GM19324 (cell line): ENCODE results near the gene RELL1.

Experiments used
- ATAC-seq: cut with Tn5 transposase; IDR thresholded peaks from one replicate; pipeline ENCODE4 v1.9.1; 2021; ENCODE audit warnings: mild to moderate bottlenecking, moderate library complexity; ENCODE audit not compliant: unreplicated experiment, low FRiP score

RELL1 gene, protein sequence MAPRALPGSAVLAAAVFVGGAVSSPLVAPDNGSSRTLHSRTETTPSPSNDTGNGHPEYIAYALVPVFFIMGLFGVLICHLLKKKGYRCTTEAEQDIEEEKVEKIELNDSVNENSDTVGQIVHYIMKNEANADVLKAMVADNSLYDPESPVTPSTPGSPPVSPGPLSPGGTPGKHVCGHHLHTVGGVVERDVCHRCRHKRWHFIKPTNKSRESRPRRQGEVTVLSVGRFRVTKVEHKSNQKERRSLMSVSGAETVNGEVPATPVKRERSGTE

DNA sequence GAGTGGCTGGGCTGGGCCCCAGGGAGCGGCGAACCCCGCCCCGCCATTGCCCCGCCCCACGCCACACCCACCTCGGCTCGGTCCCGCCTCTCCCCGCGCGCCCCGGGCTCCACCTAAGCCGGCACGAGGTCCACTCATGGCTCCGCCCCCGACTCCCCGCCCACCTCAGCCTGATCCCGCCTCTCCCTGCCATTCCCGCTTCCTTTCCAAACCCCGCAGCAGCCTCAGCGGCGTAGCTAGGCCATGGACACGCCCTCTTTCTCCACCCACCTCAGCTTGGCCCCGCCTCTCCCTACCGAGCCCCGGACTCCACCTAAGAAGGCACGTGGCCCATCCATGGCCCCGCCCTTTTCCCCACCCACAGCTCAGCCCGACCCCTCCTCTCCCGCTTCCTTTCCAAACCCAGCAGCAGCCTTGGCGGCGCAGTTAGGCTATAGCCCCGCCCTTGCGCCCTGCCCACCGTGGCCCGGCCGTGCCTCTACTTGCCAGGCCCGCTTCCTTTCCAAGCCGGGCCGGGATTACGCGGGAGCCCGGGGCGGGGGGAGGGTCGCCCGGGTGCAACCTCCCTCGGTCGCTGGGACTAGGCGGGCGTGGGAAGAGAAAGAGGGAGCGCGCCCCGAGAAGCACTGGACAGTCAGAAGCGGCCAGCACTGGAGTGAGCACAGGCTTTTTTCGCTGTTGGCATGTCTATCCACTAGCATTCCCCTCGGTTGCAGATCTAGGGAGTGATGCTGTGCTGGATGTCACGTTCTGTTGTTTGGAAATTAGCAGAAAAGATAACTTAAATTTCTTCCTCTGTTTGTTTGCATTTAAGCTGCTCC is at the start of gene RELL1:
Gene RELL1, minus strand, starts transcription at position 4 of the 821 bp plus-strand sequence. CDS start 89 bp downstream, outside the sequence.
- ATAC-seq = peak; percentile 86

DNA sequence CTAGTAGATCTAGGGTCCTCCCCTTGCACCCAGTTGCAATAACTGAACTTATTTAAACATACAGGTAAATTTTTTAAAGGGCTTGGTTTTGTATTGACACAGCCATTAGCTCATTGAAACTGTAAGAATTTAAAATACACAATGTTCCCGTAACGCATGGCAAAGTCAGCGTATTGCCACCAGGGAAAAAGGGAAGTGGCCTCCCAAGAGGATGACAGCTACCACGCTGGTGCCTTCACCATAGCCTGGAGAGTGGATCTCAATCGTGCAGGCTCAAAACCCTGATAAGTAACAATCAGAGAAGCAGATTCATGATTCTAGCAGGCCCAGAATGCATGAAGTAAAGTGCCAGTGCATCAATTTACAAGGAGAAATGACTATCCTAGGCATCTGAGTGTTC is 49.4 kb upstream of the RELL1 start:
- no peak for ATAC-seq

DNA sequence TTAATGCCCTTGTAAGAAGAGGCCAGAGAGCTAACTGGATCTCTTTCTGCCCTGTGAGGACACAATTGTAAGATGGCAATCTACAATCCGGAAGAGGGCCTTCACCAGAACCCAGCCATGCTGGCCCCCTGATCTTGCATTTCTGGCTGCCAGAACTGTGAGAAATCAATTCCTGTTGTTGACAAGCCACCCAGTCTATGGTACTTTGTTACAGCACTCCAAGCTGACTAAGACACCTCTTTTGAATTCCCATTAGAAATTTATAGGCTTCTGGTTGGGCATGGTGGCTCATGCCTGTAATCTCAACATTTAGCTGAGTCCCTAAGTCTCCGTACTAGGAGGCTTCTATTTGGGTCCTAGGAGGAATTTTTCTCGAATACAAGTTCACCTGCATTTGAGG is 48.8 kb upstream of the RELL1 start:
- ATAC-seq = no peak

DNA sequence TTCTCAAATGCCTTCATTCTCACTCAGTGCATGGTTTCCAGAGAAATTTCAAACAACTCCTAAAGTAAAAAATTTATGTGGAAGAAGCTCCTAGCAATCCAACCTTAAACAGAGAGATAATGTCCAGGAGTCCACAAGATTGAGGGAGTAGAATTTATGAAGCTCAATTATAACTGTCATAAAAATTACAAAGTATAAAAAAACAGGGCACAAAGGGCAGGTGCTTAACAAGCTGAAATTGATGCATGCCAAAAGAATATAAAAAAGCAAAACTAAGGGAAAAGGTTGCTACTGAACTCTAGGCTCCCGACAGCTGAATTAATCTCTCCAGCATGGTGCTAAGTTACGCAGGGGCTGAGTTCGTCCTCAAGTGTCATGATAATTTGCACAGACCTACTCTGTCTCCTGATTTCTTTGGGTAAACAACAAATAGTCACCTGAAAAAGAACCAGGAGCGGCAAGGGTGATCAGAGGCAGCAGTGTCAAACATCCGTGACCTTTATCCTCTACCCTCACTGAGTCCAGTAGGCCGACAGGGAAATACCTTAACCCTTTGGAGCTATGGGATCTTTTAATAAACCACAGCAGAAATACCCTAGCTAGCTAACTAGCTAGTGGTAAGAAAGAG is 47.2 kb upstream of the RELL1 start:
- ATAC-seq = no peak

DNA sequence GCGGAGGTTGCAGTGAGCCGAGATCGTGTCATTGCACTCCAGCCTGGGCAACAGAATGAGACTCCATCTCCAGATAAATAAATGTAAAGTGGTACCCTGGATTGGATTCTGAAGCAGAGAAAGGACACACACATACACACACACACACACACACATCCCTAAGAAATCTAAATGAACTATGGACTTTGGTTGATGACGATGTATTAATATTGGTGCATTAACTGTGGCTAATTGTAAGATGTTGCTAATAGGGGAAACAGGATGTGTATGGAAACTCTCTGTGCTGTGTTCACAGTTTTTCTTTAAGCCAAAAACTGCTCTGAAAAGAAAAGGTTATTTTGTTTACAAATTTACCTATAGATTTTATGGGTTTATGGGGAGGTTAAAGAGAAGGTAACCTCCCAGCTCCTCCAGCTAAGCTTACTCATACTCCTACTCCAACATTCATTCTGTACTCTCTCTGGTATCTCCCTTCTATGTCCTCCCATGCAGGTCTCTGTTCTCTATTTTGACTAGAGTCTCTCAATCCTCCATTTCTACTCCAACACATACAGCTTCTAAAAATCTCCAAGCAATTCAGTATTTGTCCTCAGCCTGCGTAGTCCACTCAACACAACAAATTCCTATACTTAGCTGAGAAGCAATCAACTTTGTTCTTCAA is 46.5 kb upstream of the RELL1 start:
- ATAC-seq = no peak

DNA sequence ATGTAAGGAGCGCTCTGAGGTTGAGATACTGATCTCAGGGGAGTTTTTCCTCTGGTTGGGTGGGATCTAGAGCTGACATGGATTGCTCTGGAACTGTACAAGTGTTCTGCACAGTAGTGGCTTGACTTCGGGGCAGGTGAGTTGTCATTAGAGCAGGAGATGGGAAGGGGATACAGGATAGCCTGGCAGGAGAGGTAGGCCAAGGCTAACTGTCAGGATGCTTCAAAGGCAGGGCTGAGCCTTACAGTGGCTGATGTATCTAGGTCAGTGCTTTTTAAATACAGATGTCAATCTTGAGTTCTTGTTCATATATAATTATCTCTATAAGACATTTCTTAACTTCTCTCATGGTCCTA is 43.5 kb upstream of the RELL1 start:
- ATAC-seq = no peak

DNA sequence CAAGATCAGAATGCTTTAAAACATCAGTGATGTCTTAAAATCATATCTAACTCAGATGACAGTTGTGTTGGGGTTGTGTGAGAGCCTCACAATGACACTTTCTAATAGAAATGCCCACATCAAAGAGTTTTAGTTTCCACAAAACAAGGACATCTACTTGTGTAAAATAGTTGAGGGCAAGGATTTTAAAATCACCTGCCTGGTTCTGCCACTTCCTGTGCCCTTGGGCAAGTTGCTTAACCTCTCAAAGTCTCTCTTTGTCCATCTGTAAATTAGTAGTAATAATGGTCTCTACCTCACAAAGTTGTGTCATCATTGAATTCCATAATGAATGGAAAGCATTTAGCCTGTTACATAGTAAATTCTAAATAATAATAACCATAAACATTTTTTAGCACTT is 41.9 kb upstream of the RELL1 start:
- ATAC-seq = no peak

DNA sequence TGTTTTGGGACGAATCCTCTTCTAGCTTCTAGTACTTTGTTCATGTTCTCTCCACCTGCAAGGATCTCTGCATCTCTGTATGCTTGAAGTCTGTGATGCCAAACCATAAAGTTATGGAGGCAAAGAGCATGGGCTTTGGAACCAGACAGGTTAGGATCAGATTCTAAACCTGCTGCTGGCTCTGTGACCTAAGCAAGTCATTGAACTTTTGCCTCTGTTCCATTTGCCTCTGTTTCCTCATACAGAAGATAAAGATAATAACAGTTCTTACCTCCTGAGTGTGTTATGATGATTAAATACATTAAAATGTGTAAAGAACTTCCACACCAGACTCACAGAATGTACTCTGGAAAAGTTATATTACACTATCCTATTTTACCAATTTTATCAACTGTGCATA is 41.5 kb upstream of the RELL1 start:
- ATAC-seq = no peak

DNA sequence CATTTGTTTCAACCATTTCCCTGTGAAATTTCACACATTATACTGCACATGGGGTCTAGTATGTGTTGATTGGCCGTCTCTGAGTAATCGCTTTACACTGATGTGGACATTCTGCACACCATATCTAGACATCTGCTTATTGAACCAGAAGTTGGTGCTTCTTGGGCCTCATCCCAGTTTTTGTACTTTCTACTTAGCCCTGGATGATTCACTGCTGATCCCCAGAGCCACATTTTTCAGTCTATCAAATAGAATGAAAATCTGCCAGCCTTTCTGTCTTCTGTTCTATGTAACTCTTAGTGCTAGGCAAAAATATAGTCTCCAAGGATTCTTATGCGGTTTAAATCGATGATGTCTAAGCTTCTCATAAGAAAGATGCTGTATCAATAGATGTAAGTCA is 40.5 kb upstream of the RELL1 start:
- no peak for ATAC-seq

DNA sequence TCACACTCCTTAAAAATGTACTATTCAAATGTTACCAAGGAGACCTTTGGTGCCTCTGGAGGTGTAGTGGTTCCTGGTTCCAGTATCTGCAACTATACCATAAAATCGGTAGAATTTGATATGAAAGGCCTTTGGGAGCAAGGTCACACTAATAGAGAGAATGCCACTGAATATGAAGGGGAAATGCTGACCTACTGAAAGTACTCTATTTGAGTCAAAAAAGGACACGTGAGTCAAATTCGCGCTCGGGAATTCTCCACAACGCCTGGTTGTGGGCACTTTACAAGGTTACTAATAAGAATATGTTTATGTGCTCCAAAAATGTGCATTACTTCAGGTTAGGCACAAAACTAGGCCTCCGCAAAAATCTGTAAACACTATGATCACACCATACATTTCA is 39.5 kb upstream of the RELL1 start:
- ATAC-seq = no peak

DNA sequence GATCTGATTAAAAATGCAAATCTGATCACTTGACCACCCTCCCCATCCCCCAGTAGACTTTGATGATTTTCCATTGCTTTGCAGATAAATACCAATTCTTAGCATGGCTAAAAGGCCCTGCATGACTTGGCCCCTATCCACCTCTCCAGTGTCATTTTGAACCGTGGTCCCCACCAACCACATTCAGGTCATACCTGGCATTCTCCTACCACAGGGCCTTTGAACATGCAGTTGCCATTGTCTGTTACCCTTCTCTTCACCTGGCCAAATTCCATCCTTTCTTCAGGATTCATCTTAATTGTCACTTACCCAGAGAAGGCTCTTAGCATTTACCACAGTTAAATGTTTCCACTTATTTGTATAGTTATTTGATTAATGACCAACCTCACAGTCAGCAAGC is 36.9 kb upstream of the RELL1 start:
- no peak for ATAC-seq

DNA sequence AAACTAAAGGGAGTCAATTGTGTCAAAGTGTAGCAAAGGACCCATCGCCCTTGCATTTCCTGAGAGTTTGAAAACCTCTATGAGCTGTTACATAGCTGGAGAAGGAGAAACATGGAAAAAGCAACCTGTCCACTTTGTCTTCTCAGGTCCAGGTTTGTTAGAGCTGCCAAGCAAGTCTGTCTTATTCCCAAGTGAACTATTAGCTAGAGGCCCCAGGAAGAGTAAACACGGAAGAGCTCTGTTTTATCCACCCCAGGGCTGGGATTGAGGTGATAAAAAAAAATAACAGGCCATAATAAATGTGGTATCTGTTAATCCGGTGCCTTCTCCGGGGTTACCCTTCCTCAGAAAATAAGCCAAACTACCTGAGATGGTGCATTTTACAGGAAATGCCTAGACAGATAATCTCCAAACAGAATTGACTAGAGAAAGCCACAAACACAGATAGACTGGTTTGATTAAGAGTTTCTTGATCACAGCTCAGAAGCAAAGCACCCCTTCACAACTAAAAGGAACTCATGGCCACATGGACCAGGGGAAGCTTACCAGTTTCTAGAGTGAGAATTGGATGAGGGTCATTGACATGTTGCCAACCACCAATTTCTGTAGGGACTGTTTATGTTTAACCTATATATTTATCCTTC is 35.9 kb upstream of the RELL1 start:
- ATAC-seq = no peak

DNA sequence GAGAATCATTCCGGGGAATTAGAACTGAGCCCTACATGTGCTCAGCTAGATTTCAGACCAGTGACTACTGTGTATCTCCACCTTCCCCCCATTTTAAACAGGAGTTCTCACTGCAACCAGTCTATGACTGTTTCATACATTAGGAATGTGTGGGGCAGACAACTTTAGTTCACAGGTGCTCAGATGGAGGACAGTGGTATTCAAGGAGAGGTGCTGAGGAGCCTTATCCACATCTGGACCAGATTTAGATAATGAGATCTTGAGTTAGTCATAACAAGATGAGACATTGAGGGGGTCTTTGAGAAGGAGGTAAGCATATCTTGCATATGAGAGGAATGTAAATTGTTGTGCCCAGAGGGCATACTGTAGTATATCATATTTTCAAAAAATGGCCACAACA is 32.8 kb upstream of the RELL1 start:
- no peak for ATAC-seq

DNA sequence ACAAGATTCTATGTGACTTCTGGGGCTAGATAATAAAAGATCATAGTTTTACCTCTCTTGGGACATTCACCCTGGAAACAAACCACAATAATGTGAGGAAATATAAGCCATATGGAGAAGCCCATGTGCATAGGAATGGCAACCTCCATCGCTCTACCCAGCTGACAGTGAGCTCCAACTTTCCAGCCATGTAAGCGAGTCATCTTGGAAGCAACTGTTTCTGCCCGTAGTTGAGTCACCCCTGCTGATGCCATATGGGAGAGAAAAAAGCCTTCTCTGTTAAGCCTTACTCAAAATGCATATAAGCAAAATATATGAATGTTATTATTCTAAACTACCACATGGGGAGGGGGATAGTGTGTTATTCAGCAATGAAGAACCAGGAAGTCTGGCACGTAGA is 31.4 kb upstream of the RELL1 start:
- no peak for ATAC-seq

DNA sequence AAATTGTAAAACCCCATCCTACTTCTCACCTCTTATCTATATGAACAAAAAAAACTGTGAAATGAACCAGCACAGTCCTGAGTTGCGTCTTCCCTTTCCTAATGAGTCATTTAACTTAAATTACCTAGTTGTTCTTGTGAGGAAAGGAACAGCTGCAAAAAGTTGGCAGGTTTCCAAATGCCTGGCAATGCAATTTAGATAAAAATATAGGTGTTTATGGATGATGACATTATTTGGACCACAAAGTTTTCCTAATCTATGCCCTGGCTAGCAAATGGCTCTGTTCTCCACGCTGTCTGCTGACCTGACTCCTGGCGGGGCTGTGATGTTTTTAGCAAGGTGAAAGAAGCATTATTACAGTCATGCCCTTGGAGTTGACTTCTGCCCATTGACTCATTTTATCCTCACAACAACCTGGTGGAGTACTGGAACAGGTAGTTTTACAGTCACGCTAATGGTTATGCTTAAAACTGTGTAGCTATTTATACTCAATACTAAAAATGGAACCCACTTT is 29.8 kb upstream of the RELL1 start:
- ATAC-seq = no peak

DNA sequence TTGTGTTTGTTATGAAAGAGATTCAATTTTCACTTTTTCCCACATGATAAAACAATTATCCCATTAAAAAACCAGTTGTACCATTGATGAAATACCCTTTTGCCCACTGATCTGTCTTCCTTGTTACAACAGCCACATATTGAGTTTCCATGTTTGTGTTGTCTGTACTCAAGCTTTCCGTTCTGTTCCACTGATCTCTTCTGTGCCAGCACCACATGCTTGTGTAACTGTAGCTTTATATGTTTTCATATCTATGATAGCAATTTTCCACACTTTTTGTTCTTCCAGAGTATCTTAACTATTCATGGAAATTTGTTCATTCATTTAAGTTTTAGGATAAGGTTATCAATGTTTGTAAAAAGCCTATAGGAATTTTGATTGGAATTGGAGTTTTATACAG is 24.3 kb upstream of the RELL1 start:
- no peak for ATAC-seq

DNA sequence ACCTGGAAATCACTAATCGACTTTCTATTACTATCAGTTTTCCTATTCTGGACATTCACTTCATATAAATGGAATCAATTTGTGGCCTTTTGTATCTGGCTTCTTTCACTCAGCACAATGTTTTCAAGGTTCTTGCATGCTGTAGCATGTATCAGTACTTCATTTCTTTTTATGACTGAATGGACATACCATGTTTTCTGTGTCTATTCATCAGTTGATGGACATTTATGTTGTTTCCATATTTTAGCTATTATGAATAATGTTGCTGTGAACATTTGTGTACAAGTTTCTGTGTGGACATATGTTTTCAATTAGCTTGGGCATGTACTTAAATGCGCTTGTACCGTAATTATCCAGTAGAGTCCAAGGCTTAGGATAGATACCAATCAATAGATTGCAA is 19.9 kb upstream of the RELL1 start:
- no peak for ATAC-seq

DNA sequence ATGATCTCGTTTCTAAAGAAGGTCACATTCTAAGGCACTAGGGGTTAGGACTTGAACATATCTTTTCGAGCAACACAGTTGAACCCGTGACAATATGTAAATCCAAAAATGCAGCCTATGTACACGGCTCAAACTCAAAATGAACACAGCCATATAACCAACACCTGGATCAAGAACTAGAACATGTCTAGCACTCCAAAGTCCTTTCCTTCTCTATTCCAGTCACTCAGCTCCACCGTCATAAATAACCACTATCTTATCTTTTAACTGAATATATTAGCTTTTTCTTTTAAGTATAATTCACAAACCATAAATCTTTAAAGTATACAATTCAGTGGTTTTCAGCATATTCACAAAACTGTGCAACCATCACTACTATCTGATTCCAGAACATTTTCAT is 19.4 kb upstream of the RELL1 start:
- no peak for ATAC-seq

DNA sequence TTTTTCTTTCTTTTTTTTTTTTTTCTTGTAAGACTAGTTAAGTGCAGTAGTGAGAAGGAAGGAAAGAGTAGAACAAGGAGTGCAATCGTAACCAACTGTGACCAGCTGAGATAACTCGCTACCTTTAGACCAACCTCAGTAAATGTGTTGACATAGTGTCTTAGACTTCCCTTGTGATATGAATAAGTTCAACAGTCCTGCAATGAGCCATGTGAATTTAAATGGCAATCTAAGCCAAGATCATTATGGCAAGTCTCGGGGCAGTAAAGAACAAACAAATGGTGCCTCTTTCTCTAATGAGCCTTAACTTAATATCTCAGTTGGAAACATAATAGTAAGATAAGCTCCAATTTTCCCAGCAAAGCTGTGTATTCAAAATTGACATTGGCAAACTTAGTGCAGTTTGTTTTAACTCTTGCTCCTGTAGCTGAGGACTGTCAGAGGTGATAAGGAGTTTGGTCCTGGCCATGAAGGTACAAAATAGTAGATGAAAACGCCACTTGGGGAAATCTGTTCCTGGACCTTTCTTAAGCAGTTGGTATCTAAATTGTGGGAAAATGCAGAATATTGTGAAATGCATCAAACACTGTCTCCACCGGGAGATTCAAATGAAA is 13.8 kb upstream of the RELL1 start:
- no peak for ATAC-seq

DNA sequence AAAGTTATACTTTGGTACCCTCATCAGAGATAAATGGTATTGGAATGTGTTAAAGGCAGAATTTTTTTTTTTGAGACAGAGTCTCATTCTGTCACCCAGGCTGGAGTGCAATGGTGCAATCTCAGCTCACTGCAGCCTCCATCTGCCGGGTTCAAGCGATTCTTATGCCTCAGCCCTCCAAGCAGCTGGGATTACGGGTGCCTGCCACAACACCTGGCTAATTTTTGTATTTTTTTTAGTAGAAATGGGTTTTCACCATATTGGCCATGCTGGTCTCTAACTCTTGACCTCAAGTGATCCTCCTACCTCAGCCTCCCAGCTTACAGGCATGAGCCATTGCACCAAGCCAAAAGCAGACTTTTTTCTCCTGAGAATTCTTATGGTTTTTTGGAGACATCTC is 11.4 kb upstream of the RELL1 start:
- ATAC-seq = no peak
